Erythroblast (primary cell): ENCODE data around the gene TAS2R39.

Source experiments
- GATA1 ChIP-seq: IDR thresholded peaks from 2 replicates; pipeline ENCODE4 v1.6.1; 2011; ENCODE audit warnings: low read depth, mild to moderate bottlenecking, control low read depth, low read length, moderate library complexity
- POLR2A ChIP-seq: IDR thresholded peaks from 2 replicates; pipeline ENCODE4 v1.6.1; 2011; ENCODE audit warnings: mild to moderate bottlenecking, low read length

DNA sequence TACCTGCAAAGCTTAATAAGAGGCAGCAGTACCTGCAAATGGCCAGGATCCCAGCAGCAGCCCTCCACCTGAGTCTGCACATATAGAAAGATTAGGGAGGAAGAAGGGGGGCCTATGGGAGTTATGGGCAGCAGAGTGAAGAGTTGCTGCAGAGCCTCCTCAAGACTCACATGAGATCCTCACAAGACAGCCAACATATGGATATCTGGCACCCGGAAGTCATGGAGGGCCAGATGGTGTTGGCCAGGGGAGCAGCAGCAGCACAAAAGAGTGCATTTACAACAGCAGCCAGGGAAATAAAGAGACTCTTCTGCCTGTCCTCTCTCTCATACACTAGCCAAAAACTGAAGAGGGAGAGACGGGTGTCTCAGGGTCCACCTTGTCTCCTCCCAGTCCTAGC lies 34.6 kb downstream of the TAS2R39 start:
- no peak for TF ChIP-seq POLR2A
- no peak for TF ChIP-seq GATA1
